SJCRH30 (cell line): ENCODE results near the gene CDRT4. TPM values are rescaled to one million over a fixed set of nuclear protein-coding genes. Genes with fewer than 3 reads are reported as not detected.
"Not testable (repeated sequence)": the region's sequence is repeated elsewhere in the genome, so short reads cannot be mapped to it uniquely, and the experiment has no call there.

Experiments
- DNase-seq, 2 experiments: peaks; one replicate each; pipeline ENCODE4 v3.0.0-alpha.2; 2015 to 2020
- H3K27ac ChIP-seq: fragments of 250-450 bp; sonication (Bioruptor Pico); 2 replicates; pipeline ENCODE4 v1.5.1; 2020; ENCODE audit warnings: mild to moderate bottlenecking, moderate library complexity
- H3K27me3 ChIP-seq: fragments of 250-450 bp; sonication (Bioruptor Pico); 2 replicates; pipeline ENCODE4 v1.5.1; 2020; ENCODE audit warnings: mild to moderate bottlenecking, moderate library complexity
- H3K36me3 ChIP-seq: fragments of 250-450 bp; sonication (Bioruptor Pico); 2 replicates; pipeline ENCODE4 v1.5.1; 2020; ENCODE audit warnings: mild to moderate bottlenecking, moderate library complexity
- H3K4me1 ChIP-seq: fragments of 250-450 bp; sonication (Bioruptor Pico); 2 replicates; pipeline ENCODE4 v1.5.1; 2020; ENCODE audit warnings: mild to moderate bottlenecking, moderate library complexity
- H3K4me3 ChIP-seq: fragments of 250-450 bp; sonication (Bioruptor Pico); 2 replicates; pipeline ENCODE4 v1.5.1; 2020; ENCODE audit warnings: mild to moderate bottlenecking, moderate library complexity
- H3K9me3 ChIP-seq: fragments of 250-450 bp; sonication (Bioruptor Pico); replicated peaks from 2 replicates; pipeline ENCODE4 v1.5.1; 2020; ENCODE audit warnings: mild to moderate bottlenecking, moderate library complexity
- total RNA-seq: library from RNA; depleted of rRNA; stranded (reverse); fragments of >200 nt; shearing (Covaris generic); gene quantifications from 2 replicates; pipeline ENCODE4 v1.2.3, GENCODE V29; 2014

CDRT4 gene
- total RNA-seq, 1 experiment from 2014 or later: 0.04 TPM

GRCh38 chr17:15440347-15440746 is 27.1 kb downstream of the CDRT4 start:
- no peaks in the 10 kb centered on the region for H3K27me3 ChIP-seq
- no peak for DNase-seq

GRCh38 chr17:15439205-15439985 is 28.0 kb downstream of the CDRT4 start:
- peaks cover 11% of the 10 kb centered on the region for H3K4me1 ChIP-seq
- H3K27ac ChIP-seq, H3K36me3 ChIP-seq: not testable (repeated sequence)

More at GRCh38 chr17:15440347-15440746, 27.1 kb downstream of the CDRT4 start:
- Histone ChIP-seq H3K4me3 (no peak overlapping the region), H3K4me1 (peaks cover 13% of the 10 kb centered on the region), H3K36me3 (no peaks in the 10 kb centered on the region), H3K27ac (no peak overlapping the region), H3K9me3 (no peaks in the 10 kb centered on the region; the same call in 1 of the 2 replicates)

GRCh38 chr17:15438491-15439105 is 28.8 kb downstream of the CDRT4 start:
- H3K4me3 ChIP-seq: no peak overlapping the region
- H3K4me1 ChIP-seq: peaks cover 16% of the 10 kb centered on the region
- H3K27me3 ChIP-seq: no peaks in the 10 kb centered on the region
- H3K27ac ChIP-seq: no peak overlapping the region
- H3K9me3 ChIP-seq: no peaks in the 10 kb centered on the region
- DNase-seq: no peak
- no peaks in the 10 kb centered on the region for H3K36me3 ChIP-seq

More at GRCh38 chr17:15439205-15439985, 28.0 kb downstream of the CDRT4 start:
- H3K27me3 ChIP-seq, DNase-seq, H3K4me3 ChIP-seq, H3K9me3 ChIP-seq: not testable (repeated sequence)

GRCh38 chr17:15437303-15437635 is 30.2 kb downstream of the CDRT4 start:
- no peaks in the 10 kb centered on the region for H3K27me3 ChIP-seq
- no peak for DNase-seq

GRCh38 chr17:15436473-15437302 is 30.7 kb downstream of the CDRT4 start:
- H3K27ac ChIP-seq: no peak overlapping the region
- H3K4me1 ChIP-seq: peaks cover 24% of the 10 kb centered on the region
- peak; percentile 76 to 88 for DNase-seq

More at GRCh38 chr17:15437303-15437635, 30.2 kb downstream of the CDRT4 start:
- H3K9me3 ChIP-seq: no peaks in the 10 kb centered on the region
- peaks cover 19% of the 10 kb centered on the region for H3K4me1 ChIP-seq
- H3K4me3 ChIP-seq: no peak overlapping the region
- no peaks in the 10 kb centered on the region for H3K36me3 ChIP-seq
- H3K27ac ChIP-seq: no peak overlapping the region

GRCh38 chr17:15434956-15435355 is 32.5 kb downstream of the CDRT4 start:
- no peaks in the 10 kb centered on the region for H3K9me3 ChIP-seq
- H3K4me1 ChIP-seq: peaks cover 40% of the 10 kb centered on the region
- no peak for DNase-seq
- peak overlapping the region; percentile 67 for H3K27ac ChIP-seq
- no peaks in the 10 kb centered on the region for H3K27me3 ChIP-seq
- H3K36me3 ChIP-seq: no peaks in the 10 kb centered on the region
- no peak overlapping the region for H3K4me3 ChIP-seq

More at GRCh38 chr17:15436473-15437302, 30.7 kb downstream of the CDRT4 start:
- no peaks in the 10 kb centered on the region for H3K9me3 ChIP-seq
- H3K36me3 ChIP-seq: no peaks in the 10 kb centered on the region
- no peaks in the 10 kb centered on the region for H3K27me3 ChIP-seq
- no peak overlapping the region for H3K4me3 ChIP-seq

- Histone ChIP-seq H3K4me3 (no peak overlapping the region), H3K36me3 (no peaks in the 10 kb centered on the region), H3K27me3 (no peaks in the 10 kb centered on the region), H3K27ac (no peak overlapping the region), H3K9me3 (no peaks in the 10 kb centered on the region), H3K4me1 (peaks cover 40% of the 10 kb centered on the region)
- no peak for DNase-seq
Measured at GRCh38 chr17:15432807-15433611, 34.4 kb downstream of the CDRT4 start.

- no peak for DNase-seq
- no peaks in the 10 kb centered on the region for H3K27me3 ChIP-seq
- H3K4me1 ChIP-seq: peaks cover 40% of the 10 kb centered on the region
- no peaks in the 10 kb centered on the region for H3K36me3 ChIP-seq
- no peaks in the 10 kb centered on the region for H3K9me3 ChIP-seq
- H3K4me3 ChIP-seq: no peak overlapping the region
- peak overlapping the region; percentile 73; the same call in 1 of the 2 replicates for H3K27ac ChIP-seq
Measured at GRCh38 chr17:15431766-15432165, 35.7 kb downstream of the CDRT4 start.

- DNase-seq: peak; percentile 91 to 98
- H3K9me3 ChIP-seq: no peaks in the 10 kb centered on the region
- no peaks in the 10 kb centered on the region for H3K27me3 ChIP-seq
- peaks cover 40% of the 10 kb centered on the region for H3K4me1 ChIP-seq
- peak overlapping the region; percentile 73 for H3K27ac ChIP-seq
- H3K36me3 ChIP-seq: no peaks in the 10 kb centered on the region
- H3K4me3 ChIP-seq: peak overlapping the region; percentile 0; the same call in 1 of the 2 replicates
Measured at GRCh38 chr17:15431196-15431595, 36.2 kb downstream of the CDRT4 start.

GRCh38 chr17:15424521-15424920 is 42.9 kb downstream of the CDRT4 start:
- Histone ChIP-seq H3K36me3 (no peaks in the 10 kb centered on the region), H3K4me3 (no peak overlapping the region), H3K4me1 (no peaks in the 10 kb centered on the region), H3K27ac (no peak overlapping the region), H3K9me3 (no peaks in the 10 kb centered on the region), H3K27me3 (peaks cover 3% of the 10 kb centered on the region; the same call in 1 of the 2 replicates)
- no peak for DNase-seq

- no peaks in the 10 kb centered on the region for H3K36me3 ChIP-seq
- H3K27me3 ChIP-seq: peaks cover 3% of the 10 kb centered on the region; the same call in 1 of the 2 replicates
- DNase-seq: no peak
Measured at GRCh38 chr17:15422392-15422965, 44.9 kb downstream of the CDRT4 start.

GRCh38 chr17:15418781-15419180 is 48.6 kb downstream of the CDRT4 start:
- H3K36me3 ChIP-seq: no peaks in the 10 kb centered on the region
- no peak overlapping the region for H3K27ac ChIP-seq
- peaks cover 3% of the 10 kb centered on the region; the same call in 1 of the 2 replicates for H3K27me3 ChIP-seq
- no peak overlapping the region for H3K4me3 ChIP-seq
- peaks cover 14% of the 10 kb centered on the region for H3K4me1 ChIP-seq
- H3K9me3 ChIP-seq: no peaks in the 10 kb centered on the region
- no peak for DNase-seq

More at GRCh38 chr17:15422392-15422965, 44.9 kb downstream of the CDRT4 start:
- Histone ChIP-seq H3K4me1 (no peaks in the 10 kb centered on the region), H3K4me3 (no peak overlapping the region), H3K27ac (no peak overlapping the region), H3K9me3 (no peaks in the 10 kb centered on the region)

- peak overlapping the region; percentile 34 for H3K27ac ChIP-seq
- H3K9me3 ChIP-seq: no peaks in the 10 kb centered on the region; the same call in 1 of the 2 replicates
- no peaks in the 10 kb centered on the region; the same call in 1 of the 2 replicates for H3K27me3 ChIP-seq
- peak overlapping the region; percentile 4; the same call in 1 of the 2 replicates for H3K4me3 ChIP-seq
- H3K36me3 ChIP-seq: no peaks in the 10 kb centered on the region
- DNase-seq: peak; percentile 91 to 94
- H3K4me1 ChIP-seq: peaks cover 36% of the 10 kb centered on the region
Measured at GRCh38 chr17:15414532-15415306, 52.7 kb downstream of the CDRT4 start.
